Neural cell (in vitro differentiated cells): ENCODE data around the gene FADS3.

Source experiments
- EP300 ChIP-seq: fragments of 450-650 bp; conservative IDR thresholded peaks from 2 replicates; pipeline ENCODE4 v1.6.1; 2014; ENCODE audit warnings: antibody characterized with exemption, mild to moderate bottlenecking, moderate library complexity; ENCODE audit not compliant: poor library complexity, severe bottlenecking
- EZH2 ChIP-seq: fragments of 200-600, 300-800 bp; shearing (Covaris generic), sonication (generic); IDR thresholded peaks from 2 replicates; pipeline ENCODE4 v1.6.1; 2014; ENCODE audit warnings: antibody characterized with exemption, low read length, borderline replicate concordance, mild to moderate bottlenecking; ENCODE audit not compliant: insufficient read depth, poor library complexity, severe bottlenecking
- POLR2AphosphoS5 ChIP-seq: IDR thresholded peaks from 2 replicates; pipeline ENCODE4 v1.6.1; 2012
- TAF1 ChIP-seq: IDR thresholded peaks from 2 replicates; pipeline ENCODE4 v1.6.1; 2012; ENCODE audit warnings: low read depth
- TF ChIP-seq, protein P1 (sequence below): fragments of 450-650 bp; IDR thresholded peaks from 2 replicates; pipeline ENCODE4 v1.5.1; 2014; ENCODE audit warnings: antibody characterized with exemption, mild to moderate bottlenecking, moderate library complexity; ENCODE audit not compliant: poor library complexity, severe bottlenecking
- TF ChIP-seq, protein P2 (sequence below): IDR thresholded peaks from 2 replicates; pipeline ENCODE4 v1.6.1; 2012; ENCODE audit warnings: borderline replicate concordance

- no peak for TF ChIP-seq EP300
- TF ChIP-seq, protein P1, sequence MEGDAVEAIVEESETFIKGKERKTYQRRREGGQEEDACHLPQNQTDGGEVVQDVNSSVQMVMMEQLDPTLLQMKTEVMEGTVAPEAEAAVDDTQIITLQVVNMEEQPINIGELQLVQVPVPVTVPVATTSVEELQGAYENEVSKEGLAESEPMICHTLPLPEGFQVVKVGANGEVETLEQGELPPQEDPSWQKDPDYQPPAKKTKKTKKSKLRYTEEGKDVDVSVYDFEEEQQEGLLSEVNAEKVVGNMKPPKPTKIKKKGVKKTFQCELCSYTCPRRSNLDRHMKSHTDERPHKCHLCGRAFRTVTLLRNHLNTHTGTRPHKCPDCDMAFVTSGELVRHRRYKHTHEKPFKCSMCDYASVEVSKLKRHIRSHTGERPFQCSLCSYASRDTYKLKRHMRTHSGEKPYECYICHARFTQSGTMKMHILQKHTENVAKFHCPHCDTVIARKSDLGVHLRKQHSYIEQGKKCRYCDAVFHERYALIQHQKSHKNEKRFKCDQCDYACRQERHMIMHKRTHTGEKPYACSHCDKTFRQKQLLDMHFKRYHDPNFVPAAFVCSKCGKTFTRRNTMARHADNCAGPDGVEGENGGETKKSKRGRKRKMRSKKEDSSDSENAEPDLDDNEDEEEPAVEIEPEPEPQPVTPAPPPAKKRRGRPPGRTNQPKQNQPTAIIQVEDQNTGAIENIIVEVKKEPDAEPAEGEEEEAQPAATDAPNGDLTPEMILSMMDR = no peak
- TF ChIP-seq, protein P2, sequence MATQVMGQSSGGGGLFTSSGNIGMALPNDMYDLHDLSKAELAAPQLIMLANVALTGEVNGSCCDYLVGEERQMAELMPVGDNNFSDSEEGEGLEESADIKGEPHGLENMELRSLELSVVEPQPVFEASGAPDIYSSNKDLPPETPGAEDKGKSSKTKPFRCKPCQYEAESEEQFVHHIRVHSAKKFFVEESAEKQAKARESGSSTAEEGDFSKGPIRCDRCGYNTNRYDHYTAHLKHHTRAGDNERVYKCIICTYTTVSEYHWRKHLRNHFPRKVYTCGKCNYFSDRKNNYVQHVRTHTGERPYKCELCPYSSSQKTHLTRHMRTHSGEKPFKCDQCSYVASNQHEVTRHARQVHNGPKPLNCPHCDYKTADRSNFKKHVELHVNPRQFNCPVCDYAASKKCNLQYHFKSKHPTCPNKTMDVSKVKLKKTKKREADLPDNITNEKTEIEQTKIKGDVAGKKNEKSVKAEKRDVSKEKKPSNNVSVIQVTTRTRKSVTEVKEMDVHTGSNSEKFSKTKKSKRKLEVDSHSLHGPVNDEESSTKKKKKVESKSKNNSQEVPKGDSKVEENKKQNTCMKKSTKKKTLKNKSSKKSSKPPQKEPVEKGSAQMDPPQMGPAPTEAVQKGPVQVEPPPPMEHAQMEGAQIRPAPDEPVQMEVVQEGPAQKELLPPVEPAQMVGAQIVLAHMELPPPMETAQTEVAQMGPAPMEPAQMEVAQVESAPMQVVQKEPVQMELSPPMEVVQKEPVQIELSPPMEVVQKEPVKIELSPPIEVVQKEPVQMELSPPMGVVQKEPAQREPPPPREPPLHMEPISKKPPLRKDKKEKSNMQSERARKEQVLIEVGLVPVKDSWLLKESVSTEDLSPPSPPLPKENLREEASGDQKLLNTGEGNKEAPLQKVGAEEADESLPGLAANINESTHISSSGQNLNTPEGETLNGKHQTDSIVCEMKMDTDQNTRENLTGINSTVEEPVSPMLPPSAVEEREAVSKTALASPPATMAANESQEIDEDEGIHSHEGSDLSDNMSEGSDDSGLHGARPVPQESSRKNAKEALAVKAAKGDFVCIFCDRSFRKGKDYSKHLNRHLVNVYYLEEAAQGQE = no peak
- no peak for TF ChIP-seq TAF1
- TF ChIP-seq EZH2 = no peak
- no peak for TF ChIP-seq POLR2AphosphoS5
These were observed 22.5 kb downstream of the FADS3 start for GRCh38 chr11:61868571-61869428.
